HUES48 (cell line): ENCODE data around the gene SLC28A1.

Experiments used
- H3K27ac ChIP-seq: one replicate; pipeline ENCODE4 v1.7.0; 2013; ENCODE audit warnings: low read depth, low read length, inconsistent platforms
- H3K27me3 ChIP-seq: 2 replicates; pipeline ENCODE4 v1.6.1; 2013; ENCODE audit warnings: mild to moderate bottlenecking, low read length; ENCODE audit not compliant: control insufficient read depth, insufficient read depth
- H3K36me3 ChIP-seq: 2 replicates; pipeline ENCODE4 v1.6.1; 2013; ENCODE audit warnings: low read length; ENCODE audit not compliant: control insufficient read depth, insufficient read depth
- H3K4me1 ChIP-seq: 2 replicates; pipeline ENCODE4 v1.6.1; 2013; ENCODE audit warnings: mild to moderate bottlenecking, low read length; ENCODE audit not compliant: control insufficient read depth, insufficient read depth
- H3K4me3 ChIP-seq: 2 replicates; pipeline ENCODE4 v1.5.1; 2013; ENCODE audit warnings: mild to moderate bottlenecking, low read depth, low read length
- H3K9ac ChIP-seq: 2 replicates; pipeline ENCODE4 v1.6.1; 2013; ENCODE audit warnings: mild to moderate bottlenecking, low read depth, low read length, moderate library complexity
- H3K9me3 ChIP-seq: 2 replicates; pipeline ENCODE4 v1.6.1; 2013; ENCODE audit warnings: low read length; ENCODE audit not compliant: control insufficient read depth, insufficient read depth

SLC28A1 gene

DNA sequence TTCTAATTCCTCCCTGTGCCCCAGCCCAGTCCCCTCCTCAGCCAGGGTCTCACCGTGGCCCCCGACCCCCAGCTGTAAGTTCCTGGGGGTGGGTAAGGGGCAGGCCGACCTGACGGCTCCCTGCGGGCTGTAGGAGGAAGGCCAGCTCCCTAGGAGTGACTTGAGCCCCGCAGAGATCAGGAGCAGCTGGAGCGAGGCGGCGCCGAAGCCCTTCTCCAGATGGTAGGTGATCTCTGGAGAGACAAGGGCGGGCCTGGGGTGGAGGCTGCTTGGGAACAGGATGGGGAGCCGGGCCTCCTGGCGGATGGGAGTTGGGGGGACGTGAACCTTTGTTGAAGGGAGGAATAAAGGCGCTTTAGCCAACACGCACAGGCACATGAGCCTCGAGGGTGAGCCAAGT, 4.2 kb downstream of the SLC28A1 start:
- no peaks in the 10 kb centered on the region for H3K27me3 ChIP-seq
- no peaks in the 10 kb centered on the region; the same call in 1 of the 2 replicates for H3K4me1 ChIP-seq
- H3K4me3 ChIP-seq = no peak overlapping the region
- H3K36me3 ChIP-seq = no peaks in the 10 kb centered on the region
- no peak overlapping the region for H3K9ac ChIP-seq
- no peaks in the 10 kb centered on the region for H3K9me3 ChIP-seq
- H3K27ac ChIP-seq = no peak overlapping the region

DNA sequence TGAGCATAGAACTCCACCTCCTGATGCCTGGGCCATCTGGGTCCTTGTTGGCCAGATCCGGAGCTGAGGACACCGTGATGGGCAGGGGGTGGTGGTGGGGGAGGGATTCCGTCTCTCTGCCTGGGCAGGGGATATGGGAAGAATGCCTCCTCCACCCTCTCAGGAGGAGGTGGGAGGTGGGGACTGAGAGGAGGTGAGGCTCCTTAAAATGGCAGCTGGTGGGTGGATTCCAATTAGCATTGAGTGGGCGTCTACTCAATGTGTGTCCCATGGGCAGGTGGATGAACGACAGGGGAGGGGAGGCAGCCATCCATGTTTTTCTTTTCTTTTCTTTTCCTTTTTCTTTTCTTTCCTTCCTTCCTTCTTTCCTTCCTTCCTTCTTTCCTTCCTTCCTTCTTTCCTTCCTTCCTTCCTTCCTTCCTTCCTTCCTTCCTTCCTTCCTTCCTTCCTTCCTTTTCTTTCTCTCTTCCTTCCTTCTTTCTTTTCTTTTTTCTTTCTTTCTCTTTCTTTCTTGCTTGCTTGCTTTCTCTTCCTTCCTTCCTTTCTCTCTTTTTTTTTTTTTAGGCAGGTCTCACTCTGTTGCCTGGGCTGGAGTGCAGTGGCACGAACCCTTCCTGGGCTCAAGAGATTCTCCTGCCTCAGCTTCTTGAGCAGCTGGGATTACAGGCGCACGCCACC, 5.0 kb downstream of the SLC28A1 start:
- Histone ChIP-seq H3K9me3 (no peaks in the 10 kb centered on the region), H3K9ac (no peak overlapping the region), H3K4me1 (no peaks in the 10 kb centered on the region; the same call in 1 of the 2 replicates), H3K27ac (no peak overlapping the region), H3K27me3 (no peaks in the 10 kb centered on the region), H3K4me3 (no peak overlapping the region), H3K36me3 (no peaks in the 10 kb centered on the region)

DNA sequence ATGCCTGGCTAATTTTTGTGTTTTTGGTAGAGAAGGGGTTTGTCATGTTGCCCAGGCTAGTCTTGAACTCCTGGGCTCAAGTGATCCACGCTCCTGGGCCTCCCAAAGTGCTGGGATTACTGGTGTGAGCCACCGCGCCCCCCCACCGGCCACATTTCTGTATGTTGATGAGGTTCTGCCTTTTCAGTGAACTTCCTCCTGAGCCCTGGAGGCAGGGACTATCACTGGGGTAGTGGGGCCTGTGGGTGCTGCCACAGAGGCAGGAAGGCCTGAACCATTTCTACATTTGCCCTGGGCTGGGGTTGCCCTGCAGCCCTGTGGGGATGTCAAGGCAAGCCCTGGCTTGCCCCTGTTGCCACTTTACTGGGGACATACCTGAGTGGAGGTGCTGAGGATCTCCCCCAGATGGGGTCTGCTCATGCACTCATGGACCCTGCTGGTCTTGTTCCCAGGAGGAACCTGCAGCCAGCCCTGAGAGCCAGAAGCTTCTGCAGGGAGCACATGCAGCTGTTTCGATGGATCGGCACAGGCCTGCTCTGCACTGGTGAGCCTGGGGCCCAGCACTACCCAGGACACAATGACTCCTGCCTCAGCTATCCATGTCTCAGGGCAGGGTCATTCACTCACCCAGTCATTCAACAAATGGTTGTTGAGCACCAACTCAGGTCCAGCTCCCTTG, 5.7 kb downstream of the SLC28A1 start:
- Histone ChIP-seq H3K27me3 (no peaks in the 10 kb centered on the region), H3K4me1 (no peaks in the 10 kb centered on the region; the same call in 1 of the 2 replicates), H3K9ac (no peak overlapping the region), H3K9me3 (no peaks in the 10 kb centered on the region), H3K36me3 (no peaks in the 10 kb centered on the region), H3K27ac (no peak overlapping the region), H3K4me3 (no peak overlapping the region)

DNA sequence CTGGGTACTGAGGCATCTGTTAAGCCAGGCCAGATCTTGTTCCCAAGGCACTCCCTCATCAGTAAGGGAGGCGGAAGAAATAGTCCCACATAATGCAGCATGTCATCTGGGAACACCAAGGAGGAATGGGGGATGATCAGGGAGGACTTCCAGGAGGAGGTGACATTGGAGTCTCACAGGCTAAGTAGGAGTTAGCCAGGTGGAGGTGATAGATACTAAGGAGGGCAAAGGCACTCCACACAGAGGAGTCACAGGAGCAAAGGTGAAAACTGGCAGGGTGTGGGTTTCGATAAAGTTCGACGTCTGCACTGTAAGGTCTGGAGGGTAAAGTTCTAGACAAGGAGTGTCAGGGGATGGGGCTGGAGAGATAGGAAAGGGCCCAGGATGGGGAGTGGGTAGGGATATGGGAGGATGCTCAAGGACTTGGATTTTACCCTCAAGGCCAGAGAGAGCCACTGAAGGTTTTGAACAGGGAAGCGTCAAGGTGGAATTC, 6.3 kb downstream of the SLC28A1 start:
- Histone ChIP-seq H3K4me1 (no peaks in the 10 kb centered on the region; the same call in 1 of the 2 replicates), H3K4me3 (no peak overlapping the region)

DNA sequence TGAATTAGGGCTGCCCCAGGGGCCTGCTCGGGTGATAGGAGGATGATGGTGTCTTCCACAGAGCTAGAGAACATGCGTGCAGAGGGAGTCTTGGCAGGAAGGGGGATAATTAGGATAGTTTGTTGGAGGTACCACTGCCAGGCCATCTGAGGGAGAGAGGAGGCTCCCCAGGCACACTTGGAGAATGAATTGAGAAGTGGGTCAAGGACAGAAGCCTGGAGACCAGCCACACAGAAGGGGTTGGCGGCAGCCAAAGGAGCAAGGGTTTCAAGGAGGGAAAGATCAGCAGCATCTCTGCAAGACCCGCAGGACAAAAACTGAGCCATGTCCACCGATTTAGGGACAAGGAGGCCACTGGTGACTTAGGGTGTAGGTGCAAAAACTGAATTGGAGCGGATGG, 6.9 kb downstream of the SLC28A1 start:
- Histone ChIP-seq H3K9ac (no peak overlapping the region), H3K27me3 (no peaks in the 10 kb centered on the region), H3K4me3 (no peak overlapping the region), H3K4me1 (no peaks in the 10 kb centered on the region; the same call in 1 of the 2 replicates), H3K27ac (no peak overlapping the region), H3K36me3 (no peaks in the 10 kb centered on the region), H3K9me3 (no peaks in the 10 kb centered on the region)

More for the DNA sequence above, 6.3 kb downstream of the SLC28A1 start:
- H3K9ac ChIP-seq = no peak overlapping the region
- H3K36me3 ChIP-seq = no peaks in the 10 kb centered on the region
- H3K9me3 ChIP-seq = no peaks in the 10 kb centered on the region
- H3K27me3 ChIP-seq = no peaks in the 10 kb centered on the region
- no peak overlapping the region for H3K27ac ChIP-seq

DNA sequence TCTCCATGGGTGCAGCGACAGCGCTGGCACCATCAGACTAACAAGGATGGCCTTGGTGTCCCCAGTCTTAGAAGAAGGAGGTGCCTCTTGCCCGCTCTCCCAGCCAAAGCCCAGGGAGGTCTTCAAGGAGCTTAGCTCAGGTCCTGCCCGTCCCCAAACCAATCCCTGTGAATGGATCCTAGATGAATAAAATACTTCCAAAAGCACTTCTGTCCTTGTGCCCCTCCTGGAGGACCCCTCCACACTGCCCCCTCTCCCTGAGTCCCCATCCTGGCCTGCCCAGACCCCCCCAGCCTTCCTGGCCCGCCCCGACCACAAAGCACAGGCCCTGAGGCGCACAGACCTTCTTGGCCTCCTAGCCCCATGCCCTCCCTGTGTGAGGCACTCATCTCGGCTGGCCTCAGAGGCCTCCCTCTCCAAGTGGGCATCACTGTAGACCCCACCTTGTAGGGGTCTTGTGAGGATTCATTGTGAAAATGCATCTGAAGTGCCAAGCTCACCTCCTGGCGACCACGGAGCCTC, 8.4 kb downstream of the SLC28A1 start:
- Histone ChIP-seq H3K9ac (no peak overlapping the region), H3K27me3 (no peaks in the 10 kb centered on the region), H3K9me3 (no peaks in the 10 kb centered on the region), H3K4me1 (no peaks in the 10 kb centered on the region; the same call in 1 of the 2 replicates), H3K27ac (no peak overlapping the region), H3K36me3 (no peaks in the 10 kb centered on the region), H3K4me3 (no peak overlapping the region)

DNA sequence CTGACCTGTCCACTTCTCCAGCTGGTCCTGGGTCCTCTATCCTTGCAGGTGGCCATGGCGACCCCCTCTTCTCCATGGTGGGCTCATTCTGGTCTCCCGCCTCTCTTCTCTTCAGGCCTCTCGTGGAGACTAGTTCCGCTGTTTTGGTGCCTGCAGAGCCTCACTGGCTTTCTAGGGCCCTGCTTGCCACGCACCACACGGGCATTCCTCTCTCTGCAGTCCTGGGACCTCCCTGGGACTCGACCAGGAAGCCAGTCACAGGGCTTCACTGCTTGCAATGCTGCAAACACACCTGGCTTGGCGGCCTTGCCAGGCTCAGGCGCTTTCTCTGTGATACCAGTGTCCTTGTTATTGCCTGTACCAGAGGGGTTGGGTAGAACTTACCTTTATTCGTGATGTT, 9.1 kb downstream of the SLC28A1 start:
- Histone ChIP-seq H3K27me3 (no peaks in the 10 kb centered on the region), H3K9me3 (no peaks in the 10 kb centered on the region), H3K4me3 (no peak overlapping the region), H3K27ac (no peak overlapping the region), H3K4me1 (no peaks in the 10 kb centered on the region; the same call in 1 of the 2 replicates), H3K36me3 (no peaks in the 10 kb centered on the region), H3K9ac (no peak overlapping the region)

DNA sequence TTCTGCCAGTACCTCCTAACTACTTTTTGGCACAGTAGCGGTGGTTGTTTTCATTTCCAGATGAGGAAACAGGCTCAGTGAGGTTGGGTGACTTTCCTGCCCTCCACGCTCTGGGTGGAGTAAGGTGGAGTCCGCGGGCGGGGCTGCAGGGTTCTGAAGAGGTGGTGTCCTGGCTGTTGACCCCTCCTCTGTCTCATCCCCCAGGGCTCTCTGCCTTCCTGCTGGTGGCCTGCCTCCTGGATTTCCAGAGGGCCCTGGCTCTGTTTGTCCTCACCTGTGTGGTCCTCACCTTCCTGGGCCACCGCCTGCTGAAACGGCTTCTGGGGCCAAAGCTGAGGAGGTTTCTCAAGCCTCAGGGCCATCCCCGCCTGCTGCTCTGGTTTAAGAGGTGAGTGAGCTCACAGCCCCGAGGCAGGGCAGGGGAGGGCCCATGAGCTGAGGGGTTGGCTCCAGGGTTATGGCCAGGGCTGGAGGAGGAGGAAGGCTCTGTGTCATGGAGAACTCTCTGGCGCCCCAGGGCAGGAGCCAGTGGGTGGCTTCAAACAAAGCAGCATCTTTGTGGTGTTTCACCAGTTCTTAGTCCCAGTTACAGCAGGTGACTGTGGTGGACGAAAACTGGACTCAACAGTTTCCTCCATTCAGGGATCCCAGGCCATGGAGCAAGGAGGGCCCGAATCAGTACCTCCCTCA, 10.4 kb downstream of the SLC28A1 start:
- Histone ChIP-seq H3K9ac (no peak overlapping the region), H3K4me1 (no peaks in the 10 kb centered on the region), H3K4me3 (no peak overlapping the region), H3K27me3 (no peaks in the 10 kb centered on the region), H3K27ac (no peak overlapping the region), H3K36me3 (no peaks in the 10 kb centered on the region), H3K9me3 (no peaks in the 10 kb centered on the region)

DNA sequence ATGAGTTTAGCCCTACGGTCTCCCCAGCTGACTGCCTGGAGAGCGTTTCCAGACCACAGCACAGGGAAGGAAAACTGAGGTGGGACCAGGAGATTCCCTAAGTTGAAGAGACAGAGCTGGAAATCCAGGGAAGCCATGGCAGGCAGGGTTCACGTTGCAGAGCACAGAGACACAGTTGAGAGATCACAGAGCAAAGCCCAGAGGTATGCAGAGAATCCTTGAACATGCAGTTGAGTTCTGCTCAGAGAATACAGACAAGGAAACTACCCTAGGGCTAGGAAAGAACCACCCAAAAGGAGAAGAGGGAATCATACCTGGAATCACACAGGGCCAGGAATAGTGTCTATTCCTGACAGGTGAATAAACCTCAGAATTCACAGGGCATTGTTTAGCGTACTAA, 14.3 kb downstream of the SLC28A1 start:
- no peak overlapping the region for H3K27ac ChIP-seq
- H3K36me3 ChIP-seq = no peaks in the 10 kb centered on the region
- H3K9ac ChIP-seq = no peak overlapping the region
- no peaks in the 10 kb centered on the region for H3K9me3 ChIP-seq
- no peaks in the 10 kb centered on the region for H3K27me3 ChIP-seq
- no peaks in the 10 kb centered on the region for H3K4me1 ChIP-seq
- no peak overlapping the region for H3K4me3 ChIP-seq

DNA sequence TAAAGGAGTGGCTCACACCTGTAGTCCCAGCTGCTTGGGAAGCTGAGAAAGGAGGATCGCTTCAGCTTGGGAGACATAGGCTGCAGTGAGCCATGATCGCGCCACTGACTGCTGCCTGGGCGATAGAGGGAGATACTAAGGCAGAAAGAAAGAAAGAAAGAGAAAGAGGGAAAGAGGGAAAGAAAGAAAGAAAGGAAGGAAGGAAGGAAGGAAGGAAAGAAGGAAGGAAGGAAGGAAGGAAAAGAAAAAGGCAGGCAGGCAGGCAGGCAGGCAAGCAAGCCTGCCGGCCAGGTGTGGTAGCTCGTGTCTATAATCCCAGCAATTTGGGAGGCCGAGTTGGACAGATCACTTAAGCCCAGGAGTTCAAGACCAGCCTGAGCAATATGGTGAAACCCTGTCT, 15.3 kb downstream of the SLC28A1 start:
- H3K9me3 ChIP-seq = no peaks in the 10 kb centered on the region
- no peaks in the 10 kb centered on the region for H3K36me3 ChIP-seq
- H3K9ac ChIP-seq = no peak overlapping the region
- no peak overlapping the region for H3K4me3 ChIP-seq
- no peak overlapping the region for H3K27ac ChIP-seq
- H3K27me3 ChIP-seq = no peaks in the 10 kb centered on the region
- H3K4me1 ChIP-seq = no peaks in the 10 kb centered on the region

DNA sequence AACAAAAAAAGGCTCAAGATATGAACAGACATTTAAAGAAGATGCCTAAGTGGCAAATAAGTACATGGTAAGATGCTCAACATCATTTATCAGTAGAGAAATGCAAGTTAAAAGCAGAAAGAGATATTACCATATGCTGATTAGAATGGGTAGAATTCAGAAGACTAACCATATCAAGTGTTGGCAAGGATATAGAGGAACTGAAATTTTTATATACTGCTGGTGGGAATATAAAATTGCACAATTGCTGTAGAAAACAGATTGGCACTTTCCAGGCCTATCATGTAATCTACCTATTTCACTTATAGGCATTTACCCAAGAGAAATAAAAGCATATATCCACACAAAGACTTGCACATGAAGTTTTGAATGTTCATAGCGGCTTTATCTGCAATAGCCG, 17.1 kb downstream of the SLC28A1 start:
- Histone ChIP-seq H3K9me3 (no peaks in the 10 kb centered on the region), H3K9ac (no peak overlapping the region), H3K4me1 (no peaks in the 10 kb centered on the region), H3K36me3 (no peaks in the 10 kb centered on the region), H3K4me3 (no peak overlapping the region), H3K27ac (no peak overlapping the region), H3K27me3 (no peaks in the 10 kb centered on the region)
